PC-9 (cell line): ENCODE data around the gene APOC3. TPM values are rescaled to one million over a fixed set of nuclear protein-coding genes. Genes with fewer than 3 reads are reported as not detected.

ENCODE experiments used
- BruUV-seq: library from RNA; stranded (reverse); fragments of 400-500 nt; replicated peaks from 2 replicates; lab custom pipeline; 2021; lab: Mats Ljungman, UMichigan
- CTCF ChIA-PET: fragments of 300-600 bp; sonication (Branson Sonifier 250); formaldehyde crosslinking; loops from one replicate; lab custom pipeline; 2022; ENCODE audit warnings: antibody characterized with exemption; lab: Charles Lee
- POLR2A ChIA-PET: fragments of 300-600 bp; sonication (Branson Sonifier 250); formaldehyde crosslinking; loops from one replicate; lab custom pipeline; 2022; ENCODE audit warnings: antibody characterized with exemption; ENCODE audit not compliant: unreplicated experiment; lab: Charles Lee
- DNase-seq, 2 experiments: peaks; one replicate each; pipeline versions ENCODE4 v3.0.0 to v3.0.0-alpha.2; 2015 to 2022; ENCODE audit warnings: mixed read lengths in 1 of 2
- H2AFZ ChIP-seq: fragments of 200-600 bp; sonication (generic); 2 replicates; pipeline ENCODE4 v1.8.1; 2017; ENCODE audit warnings: antibody characterized with exemption
- H3F3A ChIP-seq: fragments of 200-600 bp; sonication (generic); 2 replicates; pipeline ENCODE4 v1.8.1; 2017; ENCODE audit warnings: antibody characterized with exemption, mild to moderate bottlenecking, low read depth; ENCODE audit not compliant: insufficient read depth
- H3K27ac ChIP-seq: fragments of 200-600 bp; sonication (generic); 2 replicates; pipeline ENCODE4 v1.6.1; 2016; ENCODE audit warnings: mixed run types
- H3K27me3 ChIP-seq: fragments of 200-600 bp; sonication (generic); 2 replicates; pipeline ENCODE4 v1.6.1; 2016; ENCODE audit warnings: low read depth, mixed run types; ENCODE audit not compliant: insufficient read depth
- H3K36me3 ChIP-seq: fragments of 200-600 bp; sonication (generic); 2 replicates; pipeline ENCODE4 v1.6.1; 2016; ENCODE audit warnings: low read depth, mixed run types
- H3K4me1 ChIP-seq: fragments of 200-600 bp; sonication (generic); replicated peaks from 2 replicates; pipeline ENCODE4 v1.6.1; 2016; ENCODE audit warnings: mixed run types; ENCODE audit not compliant: insufficient read depth
- H3K4me2 ChIP-seq: fragments of 200-600 bp; sonication (generic); 2 replicates; pipeline ENCODE4 v1.6.1; 2017; ENCODE audit warnings: mixed run types
- H3K4me3 ChIP-seq: fragments of 200-600 bp; sonication (generic); 2 replicates; pipeline ENCODE4 v1.6.1; 2016; ENCODE audit warnings: mixed run types
- H3K79me2 ChIP-seq: fragments of 200-600 bp; sonication (generic); 2 replicates; pipeline ENCODE4 v1.6.1; 2017; ENCODE audit warnings: low read depth, mixed run types
- H3K9me2 ChIP-seq: fragments of 200-600 bp; sonication (generic); 2 replicates; pipeline ENCODE4 v1.8.1; 2017; ENCODE audit warnings: mild to moderate bottlenecking; ENCODE audit not compliant: insufficient read depth
- H3K9me3 ChIP-seq: fragments of 200-600 bp; sonication (generic); 2 replicates; pipeline ENCODE4 v1.8.1; 2016; ENCODE audit warnings: low read depth; ENCODE audit not compliant: insufficient read depth
- H4K20me1 ChIP-seq: fragments of 200-600 bp; sonication (generic); 2 replicates; pipeline ENCODE4 v1.8.1; 2017; ENCODE audit not compliant: insufficient read depth
- EZH2 ChIP-seq: fragments of 200-600 bp; sonication (generic); IDR thresholded peaks from 2 replicates; pipeline ENCODE4 v1.8.0; 2017; ENCODE audit warnings: antibody characterized with exemption, low read depth
- intact Hi-C: fragments of 100-400 bp; cut with micrococcal nuclease; formaldehyde crosslinking; loops from one replicate; pipeline ENCODE4 v1.10.0; 2022; ENCODE audit not compliant: unreplicated experiment
- total RNA-seq: library from RNA; stranded (reverse); gene quantifications from 2 replicates; pipeline ENCODE4 v1.2.3, GENCODE V29; 2021
- TF ChIP-seq, protein P1 (sequence below): fragments of 200-600 bp; sonication (generic); conservative IDR thresholded peaks from 2 replicates; pipeline ENCODE4 v1.6.1; 2017; ENCODE audit warnings: mixed run types, antibody characterized with exemption, mild to moderate bottlenecking, moderate library complexity

APOC3 gene
- total RNA-seq, 1 experiment from 2014 or later, result not detected

- Histone ChIP-seq H2AFZ (no peak within 1 kb of the TSS), H3K9me2 (no peaks in the 10 kb centered on the region), H3K27ac (no peak within 1 kb of the TSS), H3K9me3 (no peaks in the 10 kb centered on the region), H3F3A (no peaks in the 10 kb centered on the region), H4K20me1 (no peaks in the 10 kb centered on the region), H3K4me1 (peaks cover 1% of the 10 kb centered on the region; the same call in 1 of the 2 replicates), H3K79me2 (no peaks in the 10 kb centered on the region), H3K4me3 (no peak within 1 kb of the TSS), H3K36me3 (no peaks in the 10 kb centered on the region), H3K27me3 (no peaks in the 10 kb centered on the region), H3K4me2 (no peak within 1 kb of the TSS)
- no TSS peak for BruUV-seq
- intact Hi-C loops, result loop anchor here (5.0 kb wide), 1 partner anchor 50 kb away; the partner anchor contains the start of gene ZPR1
- ChIA-PET CTCF (no interaction called here), POLR2A (interaction anchor here (0.6 kb wide), 1 partner anchor 8 kb away, joined by 6 read pairs; no protein-coding TSS in a partner anchor)
- DNase-seq, result no peak
- TF ChIP-seq, protein P1, sequence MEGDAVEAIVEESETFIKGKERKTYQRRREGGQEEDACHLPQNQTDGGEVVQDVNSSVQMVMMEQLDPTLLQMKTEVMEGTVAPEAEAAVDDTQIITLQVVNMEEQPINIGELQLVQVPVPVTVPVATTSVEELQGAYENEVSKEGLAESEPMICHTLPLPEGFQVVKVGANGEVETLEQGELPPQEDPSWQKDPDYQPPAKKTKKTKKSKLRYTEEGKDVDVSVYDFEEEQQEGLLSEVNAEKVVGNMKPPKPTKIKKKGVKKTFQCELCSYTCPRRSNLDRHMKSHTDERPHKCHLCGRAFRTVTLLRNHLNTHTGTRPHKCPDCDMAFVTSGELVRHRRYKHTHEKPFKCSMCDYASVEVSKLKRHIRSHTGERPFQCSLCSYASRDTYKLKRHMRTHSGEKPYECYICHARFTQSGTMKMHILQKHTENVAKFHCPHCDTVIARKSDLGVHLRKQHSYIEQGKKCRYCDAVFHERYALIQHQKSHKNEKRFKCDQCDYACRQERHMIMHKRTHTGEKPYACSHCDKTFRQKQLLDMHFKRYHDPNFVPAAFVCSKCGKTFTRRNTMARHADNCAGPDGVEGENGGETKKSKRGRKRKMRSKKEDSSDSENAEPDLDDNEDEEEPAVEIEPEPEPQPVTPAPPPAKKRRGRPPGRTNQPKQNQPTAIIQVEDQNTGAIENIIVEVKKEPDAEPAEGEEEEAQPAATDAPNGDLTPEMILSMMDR, result no peak
- no peak for TF ChIP-seq EZH2
Observed at GRCh38 chr11:116837231-116838091, 7.8 kb downstream of the APOC3 start, which contains the start of gene APOA1. Gene APOA1 (minus strand): TSS chr11:116837622. CDS start chr11:116837387, 235 bp downstream.

DNA sequence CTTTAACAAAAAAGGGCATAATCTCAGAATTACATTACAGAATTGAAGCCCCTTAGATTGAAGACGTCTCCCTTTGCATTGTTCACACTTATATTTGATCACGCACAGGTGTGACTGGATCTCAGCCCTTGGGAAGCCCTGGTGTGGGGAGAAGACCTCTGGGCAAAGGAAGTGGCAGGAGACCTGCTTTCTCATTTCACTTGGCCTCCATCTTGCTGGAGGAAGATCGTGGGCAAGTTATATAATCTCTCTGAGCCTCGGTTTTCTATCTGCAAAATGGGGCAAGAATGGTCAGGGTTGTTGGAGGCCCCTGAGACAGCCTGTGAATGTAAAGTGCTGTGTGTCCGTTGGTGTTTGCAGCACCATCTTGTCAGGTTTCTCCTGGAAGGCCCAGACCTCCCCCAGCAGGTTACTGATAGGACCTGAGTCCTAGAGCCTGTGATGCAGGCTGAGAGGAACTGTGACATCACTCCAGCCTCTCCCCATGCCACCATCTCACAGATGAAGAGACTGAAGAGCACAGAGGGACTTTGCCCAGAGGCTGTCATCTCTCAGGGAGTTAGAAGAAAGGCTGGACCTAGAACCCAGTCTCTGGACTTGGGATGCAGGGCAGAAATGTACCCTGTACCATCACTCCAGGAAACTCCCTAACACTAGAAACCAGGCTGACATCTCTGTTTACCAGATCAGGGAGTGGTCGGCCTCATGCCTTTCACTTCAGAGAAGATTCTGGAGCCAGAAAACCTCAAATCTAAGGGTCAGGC is 8.8 kb downstream of the APOC3 start:
- CTCF ChIA-PET, result no interaction called here
- no peaks in the 10 kb centered on the region for H3K36me3 ChIP-seq
- POLR2A ChIA-PET, result no interaction called here
- no peaks in the 10 kb centered on the region for H4K20me1 ChIP-seq
- H3F3A ChIP-seq, result no peaks in the 10 kb centered on the region
- no peak for DNase-seq
- no peak for TF ChIP-seq EZH2
- no peaks in the 10 kb centered on the region for H3K9me3 ChIP-seq
- no peaks in the 10 kb centered on the region for H3K27me3 ChIP-seq
- no peaks in the 10 kb centered on the region for H3K79me2 ChIP-seq
- H2AFZ ChIP-seq, result no peak overlapping the region
- H3K4me2 ChIP-seq, result no peak overlapping the region
- no peak overlapping the region for H3K4me3 ChIP-seq
- no peak overlapping the region for H3K27ac ChIP-seq
- BruUV-seq, result no TSS peak
- intact Hi-C loops, result loop anchor here (5.0 kb wide), 1 partner anchor 51 kb away; the partner anchor contains the start of gene ZPR1
- no peaks in the 10 kb centered on the region for H3K4me1 ChIP-seq
- no peaks in the 10 kb centered on the region for H3K9me2 ChIP-seq

GRCh38 chr11:116840224-116840745 is 10.6 kb downstream of the APOC3 start:
- H3K4me3 ChIP-seq, result no peak overlapping the region
- no peaks in the 10 kb centered on the region for H3K79me2 ChIP-seq
- no peak overlapping the region for H3K4me2 ChIP-seq
- H4K20me1 ChIP-seq, result no peaks in the 10 kb centered on the region
- no peaks in the 10 kb centered on the region for H3K9me3 ChIP-seq
- BruUV-seq, result no TSS peak
- H3K9me2 ChIP-seq, result no peaks in the 10 kb centered on the region
- no peaks in the 10 kb centered on the region for H3K4me1 ChIP-seq
- intact Hi-C loops, result no loop called here
- H3F3A ChIP-seq, result no peaks in the 10 kb centered on the region
- H3K27ac ChIP-seq, result no peak overlapping the region
- no peak for DNase-seq
- TF ChIP-seq, protein P1, result no peak
- TF ChIP-seq EZH2, result no peak
- no peak overlapping the region for H2AFZ ChIP-seq
- ChIA-PET CTCF (no interaction called here), POLR2A (no interaction called here)
- no peaks in the 10 kb centered on the region for H3K36me3 ChIP-seq
- H3K27me3 ChIP-seq, result no peaks in the 10 kb centered on the region
